Kidney epithelial cell (primary cell): Measurements from ENCODE around the gene RNF14. TPM values are rescaled to one million over a fixed set of nuclear protein-coding genes. Genes with fewer than 3 reads are reported as not detected.
A peak's percentile ranks its signal among the peaks of the same experiment; 100 is the strongest.

Source experiments
- DNase-seq: peaks from one replicate; pipeline ENCODE4 v3.0.0-alpha.2; 2010; ENCODE audit warnings: low read depth
- H3K27me3 ChIP-seq: 2 replicates; pipeline ENCODE4 v1.6.0; 2011; ENCODE audit warnings: low read length; ENCODE audit not compliant: control insufficient read depth, insufficient read depth
- H3K36me3 ChIP-seq: 2 replicates; pipeline ENCODE4 v1.5.1; 2011; ENCODE audit warnings: low read length; ENCODE audit not compliant: control insufficient read depth, insufficient read depth
- H3K4me3 ChIP-seq: 2 replicates; pipeline ENCODE4 v1.5.1; 2011; ENCODE audit warnings: low read depth, mild to moderate bottlenecking, control low read depth, low read length
- total RNA-seq: library from RNA; depleted of rRNA; stranded (reverse); fragments of >200 nt; gene quantifications from 2 replicates; pipeline ENCODE4 v1.2.3, GENCODE V29; 2015
- TF ChIP-seq, protein P1 (sequence below): IDR thresholded peaks from 2 replicates; pipeline ENCODE4 v1.5.1; 2011; ENCODE audit warnings: mild to moderate bottlenecking, moderate library complexity, low read length, control low read depth, inconsistent platforms; ENCODE audit not compliant: insufficient read depth, poor library complexity, severe bottlenecking

Gene RNF14
- total RNA-seq, 1 donor from 2014 or later = 95.9 TPM

DNA sequence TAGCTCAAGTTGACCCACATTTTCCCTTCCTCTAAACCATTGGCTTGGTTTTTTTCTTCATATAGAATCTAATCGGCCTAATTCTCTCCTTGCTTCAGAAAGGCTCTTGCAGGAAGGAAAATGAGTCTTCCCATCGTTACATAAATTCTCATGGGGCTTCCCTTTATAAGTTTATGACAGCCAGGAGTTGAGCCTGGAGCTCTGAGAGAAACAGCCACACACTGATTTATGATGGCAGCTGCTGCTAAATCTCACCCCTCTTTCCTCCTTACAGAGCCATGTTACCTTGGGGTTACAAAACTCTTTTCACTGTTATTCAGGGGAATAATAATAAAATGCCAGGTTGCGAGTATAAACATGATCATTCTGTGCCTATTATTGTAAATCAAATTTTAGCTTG, 5.2 kb upstream of the RNF14 start:
- no peak for DNase-seq
- Histone ChIP-seq H3K27me3 (no peaks in the 10 kb centered on the region), H3K36me3 (no peaks in the 10 kb centered on the region), H3K4me3 (no peak overlapping the region)
- TF ChIP-seq, protein P1, sequence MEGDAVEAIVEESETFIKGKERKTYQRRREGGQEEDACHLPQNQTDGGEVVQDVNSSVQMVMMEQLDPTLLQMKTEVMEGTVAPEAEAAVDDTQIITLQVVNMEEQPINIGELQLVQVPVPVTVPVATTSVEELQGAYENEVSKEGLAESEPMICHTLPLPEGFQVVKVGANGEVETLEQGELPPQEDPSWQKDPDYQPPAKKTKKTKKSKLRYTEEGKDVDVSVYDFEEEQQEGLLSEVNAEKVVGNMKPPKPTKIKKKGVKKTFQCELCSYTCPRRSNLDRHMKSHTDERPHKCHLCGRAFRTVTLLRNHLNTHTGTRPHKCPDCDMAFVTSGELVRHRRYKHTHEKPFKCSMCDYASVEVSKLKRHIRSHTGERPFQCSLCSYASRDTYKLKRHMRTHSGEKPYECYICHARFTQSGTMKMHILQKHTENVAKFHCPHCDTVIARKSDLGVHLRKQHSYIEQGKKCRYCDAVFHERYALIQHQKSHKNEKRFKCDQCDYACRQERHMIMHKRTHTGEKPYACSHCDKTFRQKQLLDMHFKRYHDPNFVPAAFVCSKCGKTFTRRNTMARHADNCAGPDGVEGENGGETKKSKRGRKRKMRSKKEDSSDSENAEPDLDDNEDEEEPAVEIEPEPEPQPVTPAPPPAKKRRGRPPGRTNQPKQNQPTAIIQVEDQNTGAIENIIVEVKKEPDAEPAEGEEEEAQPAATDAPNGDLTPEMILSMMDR = no peak

- H3K36me3 ChIP-seq = no peaks in the 10 kb centered on the region
- H3K4me3 ChIP-seq = no peak overlapping the region
- TF ChIP-seq, protein P1 = no peak
- no peak for DNase-seq
- no peaks in the 10 kb centered on the region for H3K27me3 ChIP-seq
Measured at GRCh38 chr5:141965071-141965470, 3.8 kb upstream of the RNF14 start.

- no peak for DNase-seq
- no peaks in the 10 kb centered on the region for H3K36me3 ChIP-seq
- no peak overlapping the region for H3K4me3 ChIP-seq
- H3K27me3 ChIP-seq = no peaks in the 10 kb centered on the region
- TF ChIP-seq, protein P1 = no peak
Measured at GRCh38 chr5:141966275-141966962, 2.5 kb upstream of the RNF14 start.

- Histone ChIP-seq H3K36me3 (no peaks in the 10 kb centered on the region), H3K4me3 (no peak overlapping the region), H3K27me3 (no peaks in the 10 kb centered on the region)
- TF ChIP-seq, protein P1 = no peak
- no peak for DNase-seq
Measured at GRCh38 chr5:141966963-141967333, 2.0 kb upstream of the RNF14 start.

DNA sequence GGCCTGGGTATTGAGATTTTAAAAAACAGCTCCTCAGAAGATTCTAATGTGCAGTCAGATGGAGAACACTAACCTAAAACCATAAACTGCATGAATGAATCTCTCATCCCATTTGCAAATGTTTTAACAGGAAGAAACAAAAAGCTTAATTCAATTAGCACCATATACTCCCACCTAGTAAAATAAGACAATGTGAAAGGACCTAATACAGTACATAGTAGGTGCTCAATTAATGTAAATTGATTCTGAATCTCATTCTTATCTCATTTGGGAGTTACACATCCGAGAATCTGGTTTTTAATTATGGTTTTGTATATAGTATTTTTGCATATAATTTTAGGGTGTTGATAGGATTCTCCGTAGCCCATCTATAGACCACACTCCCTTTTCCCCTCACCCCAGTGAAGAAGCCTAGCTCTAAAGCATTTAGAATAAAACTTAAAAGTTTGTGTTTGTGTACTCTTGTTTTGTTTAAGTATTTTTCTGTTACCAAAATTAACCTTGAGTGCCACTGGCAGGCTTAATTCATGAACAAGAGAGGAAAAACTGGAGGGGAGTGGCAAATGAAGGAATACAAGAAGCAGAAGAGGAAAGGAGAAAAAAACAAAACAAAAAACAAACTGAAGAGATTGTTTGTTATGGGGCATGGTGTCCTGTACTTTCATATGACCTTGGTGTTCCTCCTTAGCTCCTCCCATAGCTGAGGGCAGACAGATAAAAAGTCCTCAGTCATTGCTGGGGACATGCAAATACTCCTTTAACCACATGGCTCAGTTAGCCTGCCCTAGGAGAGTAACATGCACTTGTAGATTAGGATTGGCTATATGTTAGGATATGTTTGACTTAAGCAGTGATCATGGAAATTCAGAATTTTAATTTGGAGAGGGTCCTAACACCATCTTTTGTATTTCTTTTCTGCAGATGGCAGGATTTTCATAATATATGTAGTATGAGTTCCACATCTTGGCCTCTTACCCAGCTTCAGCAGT, 1.2 kb downstream of the RNF14 start:
- Histone ChIP-seq H3K36me3 (no peaks in the 10 kb centered on the region), H3K27me3 (no peaks in the 10 kb centered on the region), H3K4me3 (peak overlapping the region; percentile 82)
- TF ChIP-seq, protein P1 = no peak
- no peak for DNase-seq
